Measurements from ENCODE around the gene DCC. TPM values are rescaled to one million over a fixed set of nuclear protein-coding genes. Genes with fewer than 3 reads are reported as not detected.

DCC gene
- polyA plus RNA-seq, 1 donor (not counting 4 experiments of a cell fraction or from before 2014, with no cell fraction given), result not detected

GRCh38 chr18:52468496-52468895 is 128.5 kb downstream of the DCC start:
- dilution Hi-C loops (cut with MboI; ENCODE audit: extremely low pct_ligation_motif_present, low sequenced_read_pairs), result no loop called here
- Histone ChIP-seq H3K27me3 (ENCODE audit: control insufficient read depth, extremely low read depth, insufficient read depth, low read length) (no peaks in the 10 kb centered on the region), H2AFZ (ENCODE audit: control insufficient read depth, low read length) (no peak overlapping the region)

GRCh38 chr18:52475325-52475724 is 135.3 kb downstream of the DCC start:
- TF ChIP-seq CTCF (optimal IDR thresholded peaks at IDR 0.05 in 1 of 3, IDR thresholded peaks at IDR 0.05 in 1 of 3, conservative IDR thresholded peaks at IDR 0.05 in 1 of 3; ENCODE audit: extremely low read depth in 1 of 3, insufficient read depth in 2 of 3, low read length in 3 of 3), result no peak
- no peak for TF ChIP-seq EZH2 (IDR thresholded peaks at IDR 0.05; ENCODE audit: low read length)
- Histone ChIP-seq H3K36me3 (ENCODE audit: control insufficient read depth in 2 of 2, extremely low read depth in 1 of 2, insufficient read depth in 2 of 2, low read length in 2 of 2) (no peaks in the 10 kb centered on the region), H3K79me2 (ENCODE audit: control insufficient read depth, insufficient read depth, low read length) (no peaks in the 10 kb centered on the region), H3K27me3 (ENCODE audit: control insufficient read depth, extremely low read depth, insufficient read depth, low read length) (no peaks in the 10 kb centered on the region), H3K9ac (ENCODE audit: control insufficient read depth, extremely low read depth, insufficient read depth, low read length) (no peak overlapping the region), H3K4me3 (ENCODE audit: control insufficient read depth in 2 of 3, extremely low read depth in 1 of 3, insufficient read depth in 2 of 3, low read depth in 1 of 3, low read length in 3 of 3) (no peak overlapping the region), H3K9me1 (ENCODE audit: control insufficient read depth, extremely low read depth, insufficient read depth, low read length) (no peaks in the 10 kb centered on the region), H3K27ac (ENCODE audit: control insufficient read depth, insufficient read depth, low read length) (no peak overlapping the region), H3K4me1 (ENCODE audit: control insufficient read depth, extremely low read depth, insufficient read depth, low read length) (no peaks in the 10 kb centered on the region), H3K4me2 (ENCODE audit: control insufficient read depth, extremely low read depth, insufficient read depth, low read depth, low read length) (no peak overlapping the region), H4K20me1 (ENCODE audit: control insufficient read depth, extremely low read depth, insufficient read depth, low read length) (no peaks in the 10 kb centered on the region), H3K9me3 (ENCODE audit: control insufficient read depth, low read depth, low read length) (no peaks in the 10 kb centered on the region), H2AFZ (ENCODE audit: control insufficient read depth, low read length) (no peak overlapping the region)
- FAIRE-seq, result no peak
- no peak for DNase-seq (ENCODE audit: low read depth, low spot score)
- dilution Hi-C loops (cut with MboI; ENCODE audit: extremely low pct_ligation_motif_present, low sequenced_read_pairs), result no loop called here

More at GRCh38 chr18:52468496-52468895, 128.5 kb downstream of the DCC start:
- H3K27ac ChIP-seq (ENCODE audit: control insufficient read depth, insufficient read depth, low read length), result no peak overlapping the region
- no peaks in the 10 kb centered on the region for H3K4me1 ChIP-seq (ENCODE audit: control insufficient read depth, extremely low read depth, insufficient read depth, low read length)
- no peaks in the 10 kb centered on the region for H3K36me3 ChIP-seq (ENCODE audit: control insufficient read depth in 2 of 2, extremely low read depth in 1 of 2, insufficient read depth in 2 of 2, low read length in 2 of 2)
- no peaks in the 10 kb centered on the region for H3K9me3 ChIP-seq (ENCODE audit: control insufficient read depth, low read depth, low read length)
- DNase-seq (ENCODE audit: low read depth, low spot score) (no peak), FAIRE-seq (no peak)
- H3K9me1 ChIP-seq (ENCODE audit: control insufficient read depth, extremely low read depth, insufficient read depth, low read length), result no peaks in the 10 kb centered on the region
- TF ChIP-seq EZH2 (IDR thresholded peaks at IDR 0.05; ENCODE audit: low read length) (no peak), CTCF (optimal IDR thresholded peaks at IDR 0.05 in 1 of 3, IDR thresholded peaks at IDR 0.05 in 1 of 3, conservative IDR thresholded peaks at IDR 0.05 in 1 of 3; ENCODE audit: extremely low read depth in 1 of 3, insufficient read depth in 2 of 3, low read length in 3 of 3) (no peak)
- no peak overlapping the region for H3K4me3 ChIP-seq (ENCODE audit: control insufficient read depth in 2 of 3, extremely low read depth in 1 of 3, insufficient read depth in 2 of 3, low read depth in 1 of 3, low read length in 3 of 3)
- no peak overlapping the region for H3K4me2 ChIP-seq (ENCODE audit: control insufficient read depth, extremely low read depth, insufficient read depth, low read depth, low read length)
- no peaks in the 10 kb centered on the region for H3K79me2 ChIP-seq (ENCODE audit: control insufficient read depth, insufficient read depth, low read length)
- no peak overlapping the region for H3K9ac ChIP-seq (ENCODE audit: control insufficient read depth, extremely low read depth, insufficient read depth, low read length)
- no peaks in the 10 kb centered on the region for H4K20me1 ChIP-seq (ENCODE audit: control insufficient read depth, extremely low read depth, insufficient read depth, low read length)

Measured in keratinocyte (primary cell).